Left lung (tissue), 10 donors: Measurements from ENCODE around the gene TK1. TPM values are rescaled to one million over a fixed set of nuclear protein-coding genes. Genes with fewer than 3 reads are reported as not detected.
A peak's percentile ranks its signal among the peaks of the same experiment; 100 is the strongest.

Source experiments
- ATAC-seq: fragments of 200-7000 bp; cut with Tn5 transposase; one replicate; pipeline ENCODE4 v1.9.1; 2020; ENCODE audit warnings: moderate library complexity
- DNase-seq, 4 donors: peaks; one replicate each; pipeline ENCODE4 v3.0.0-alpha.2; 2013 to 2020
- H3K27ac ChIP-seq, 2 donors: fragments of 200-600 bp; sonication (generic) in 1 of 2; one replicate each; pipeline versions ENCODE4 v1.5.0 to v1.8.0; 2020 to 2021
- H3K27me3 ChIP-seq, 2 donors: fragments of 200-600 bp; sonication (generic) in 1 of 2; one replicate each; pipeline versions ENCODE4 v1.5.0 to v1.8.0; 2020 to 2021
- H3K36me3 ChIP-seq, 2 donors: fragments of 200-600 bp; sonication (generic) in 1 of 2; one replicate each; pipeline versions ENCODE4 v1.5.0 to v1.8.0; 2020 to 2021
- H3K4me1 ChIP-seq, 2 donors: fragments of 200-600 bp; one replicate each; pipeline ENCODE4 v1.8.0; 2021
- H3K4me3 ChIP-seq, 2 donors: fragments of 200-600 bp; sonication (generic) in 1 of 2; one replicate each; pipeline versions ENCODE4 v1.5.0 to v1.8.0; 2020 to 2021; ENCODE audit warnings: mild to moderate bottlenecking in 1 of 2
- H3K9me3 ChIP-seq, 2 donors: fragments of 200-600 bp; sonication (generic) in 1 of 2; one replicate each; pipeline versions ENCODE4 v1.5.0 to v1.8.0; 2020 to 2021
- intact Hi-C, 2 donors: fragments of 100-400 bp; cut with DNase I; formaldehyde crosslinking; loops; one replicate each; pipeline versions ENCODE4 v1.11.2 to v1.14.2; 2022
- polyA plus RNA-seq, 6 donors: library from polyadenylated mRNA; unstranded; fragments of 120-200 nt; gene quantifications; one replicate each; pipeline ENCODE4 v1.2.1, GENCODE V29; 2013; ENCODE audit not compliant: insufficient read length in 6 of 6
- total RNA-seq, 2 donors: library from RNA; stranded (reverse); fragmentation: NEBNext Ultra II Directional; extraction: Animal tissue kit (Norgen Biotek cat#: 25700); gene quantifications; one replicate each; pipeline ENCODE4 v1.2.1, GENCODE V29; 2021
- TF ChIP-seq, protein P1 (sequence below), 2 donors: fragments of 200-600 bp; sonication (generic) in 1 of 2; IDR thresholded peaks; one replicate each; pipeline versions ENCODE4 v1.5.0 to v1.8.0; 2021; ENCODE audit warnings: antibody characterized with exemption in 2 of 2
- donor health status: DM: no; HTN: yes; CAD: no.
- donor health status: DM: no; HTN: no; CAD: no.

The TK1 gene
- total and polyA plus RNA-seq, 8 donors, result 22.5 to 54.9 (median 28.2) TPM

DNA sequence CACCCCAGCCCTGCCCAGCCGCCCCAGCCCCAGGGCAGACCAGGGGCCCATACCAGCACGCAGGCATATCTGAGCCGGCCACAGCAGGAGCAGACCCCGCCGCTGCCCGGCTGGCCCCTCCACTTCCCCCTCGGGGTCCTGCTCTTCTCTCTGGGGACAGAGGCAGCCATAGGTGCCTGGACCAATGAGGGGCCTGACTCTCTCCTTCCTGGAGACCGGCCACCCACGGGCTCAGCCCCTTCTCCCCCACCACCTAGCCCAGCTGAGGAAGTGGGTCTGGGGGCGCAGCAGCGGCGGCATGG, 62.1 kb downstream of the TK1 start:
- peak overlapping the region; percentile 8 to 93 for H3K27ac ChIP-seq
- peaks cover 24 to 80% of the 10 kb centered on the region in 2 donors for H3K4me1 ChIP-seq
- no peaks in the 10 kb centered on the region for H3K9me3 ChIP-seq
- DNase-seq (no peak), ATAC-seq (no peak)
- no peak overlapping the region for H3K4me3 ChIP-seq
- peaks cover 0 to 69% of the 10 kb centered on the region in 2 donors for H3K36me3 ChIP-seq
- no peaks in the 10 kb centered on the region for H3K27me3 ChIP-seq
- intact Hi-C loops, result no loop called here
- TF ChIP-seq, protein P1, sequence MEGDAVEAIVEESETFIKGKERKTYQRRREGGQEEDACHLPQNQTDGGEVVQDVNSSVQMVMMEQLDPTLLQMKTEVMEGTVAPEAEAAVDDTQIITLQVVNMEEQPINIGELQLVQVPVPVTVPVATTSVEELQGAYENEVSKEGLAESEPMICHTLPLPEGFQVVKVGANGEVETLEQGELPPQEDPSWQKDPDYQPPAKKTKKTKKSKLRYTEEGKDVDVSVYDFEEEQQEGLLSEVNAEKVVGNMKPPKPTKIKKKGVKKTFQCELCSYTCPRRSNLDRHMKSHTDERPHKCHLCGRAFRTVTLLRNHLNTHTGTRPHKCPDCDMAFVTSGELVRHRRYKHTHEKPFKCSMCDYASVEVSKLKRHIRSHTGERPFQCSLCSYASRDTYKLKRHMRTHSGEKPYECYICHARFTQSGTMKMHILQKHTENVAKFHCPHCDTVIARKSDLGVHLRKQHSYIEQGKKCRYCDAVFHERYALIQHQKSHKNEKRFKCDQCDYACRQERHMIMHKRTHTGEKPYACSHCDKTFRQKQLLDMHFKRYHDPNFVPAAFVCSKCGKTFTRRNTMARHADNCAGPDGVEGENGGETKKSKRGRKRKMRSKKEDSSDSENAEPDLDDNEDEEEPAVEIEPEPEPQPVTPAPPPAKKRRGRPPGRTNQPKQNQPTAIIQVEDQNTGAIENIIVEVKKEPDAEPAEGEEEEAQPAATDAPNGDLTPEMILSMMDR (IDR thresholded peaks at IDR 0.05), result no peak

Other genes with a start within 250 kb of the TK1 start
- gene TNRC6C, start 228.3 kb downstream of the TK1 start, total RNA-seq, result 10 to 100 TPM; 14.0 to 18.8 TPM
- gene TNRC6C, start 228.3 kb downstream of the TK1 start, polyA plus RNA-seq, result 10 to 100 TPM; 15.1 to 20.3 (median 16.6) TPM
- 100 to 1,000 TPM; 149 to 152 TPM for gene TMC6, start 58.3 kb downstream of the TK1 start, total RNA-seq
- gene TMC6, start 58.3 kb downstream of the TK1 start, polyA plus RNA-seq, result 10 to 100 TPM; 31.4 to 57.5 (median 38.7) TPM
- 10 to 100 TPM; 14.7 to 37.3 TPM for gene TMC8, start 56.3 kb downstream of the TK1 start, total RNA-seq
- 1 to 10 TPM; 4.1 to 6.6 (median 5.4) TPM for gene TMC8, start 56.3 kb downstream of the TK1 start, polyA plus RNA-seq
- not detected for gene C17orf99, start 40.7 kb downstream of the TK1 start, total RNA-seq
- gene C17orf99, start 40.7 kb downstream of the TK1 start, polyA plus RNA-seq, result under 1 TPM; 0.07 to 0.85 (median 0.26) TPM
- gene SYNGR2, start 18.5 kb downstream of the TK1 start, total RNA-seq, result 100 to 1,000 TPM; 192 to 227 TPM
- 10 to 100 TPM; 39.0 to 55.7 (median 47.0) TPM for gene SYNGR2, start 18.5 kb downstream of the TK1 start, polyA plus RNA-seq
- 10 to 100 TPM; 31.3 to 38.6 TPM for gene AFMID, start 310 bp upstream of the TK1 start, total RNA-seq
- 10 to 100 TPM; 49.8 to 58.9 (median 51.3) TPM for gene AFMID, start 310 bp upstream of the TK1 start, polyA plus RNA-seq
- 10 to 100 TPM in 1 of 2 donors, 1 to 10 TPM in 1; 4.8 to 12.1 TPM for gene BIRC5, start 27.2 kb upstream of the TK1 start, total RNA-seq
- gene BIRC5, start 27.2 kb upstream of the TK1 start, polyA plus RNA-seq, result 10 to 100 TPM; 18.4 to 43.4 (median 26.5) TPM
- gene TMEM235, start 44.6 kb upstream of the TK1 start, total RNA-seq, result not detected
- under 1 TPM in 4 of 6 donors, not detected in 2; 0.11 to 0.35 (median 0.23) TPM for gene TMEM235, start 44.6 kb upstream of the TK1 start, polyA plus RNA-seq
- 100 to 1,000 TPM in 1 of 2 donors, 10 to 100 TPM in 1; 60.7 to 110 TPM for gene SOCS3, start 173.0 kb upstream of the TK1 start, total RNA-seq
- 100 to 1,000 TPM in 1 of 6 donors, 10 to 100 TPM in 4, 1 to 10 TPM in 1; 4.7 to 118 (median 24.2) TPM for gene SOCS3, start 173.0 kb upstream of the TK1 start, polyA plus RNA-seq
- gene PGS1, start 191.6 kb upstream of the TK1 start, total RNA-seq, result 10 to 100 TPM; 63.4 to 83.6 TPM
- gene PGS1, start 191.6 kb upstream of the TK1 start, polyA plus RNA-seq, result 10 to 100 TPM; 42.9 to 62.0 (median 55.9) TPM